DMS 273 (cell line): ENCODE results near the gene EDEM2.
"Not testable (repeated sequence)": the region's sequence is repeated elsewhere in the genome, so short reads cannot be mapped to it uniquely, and the experiment has no call there.

Experiments
- DNase-seq: peaks from one replicate; lab custom pipeline; 2025; ENCODE audit not compliant: unreplicated experiment; lab: John Stamatoyannopoulos, UW

EDEM2 gene

DNA sequence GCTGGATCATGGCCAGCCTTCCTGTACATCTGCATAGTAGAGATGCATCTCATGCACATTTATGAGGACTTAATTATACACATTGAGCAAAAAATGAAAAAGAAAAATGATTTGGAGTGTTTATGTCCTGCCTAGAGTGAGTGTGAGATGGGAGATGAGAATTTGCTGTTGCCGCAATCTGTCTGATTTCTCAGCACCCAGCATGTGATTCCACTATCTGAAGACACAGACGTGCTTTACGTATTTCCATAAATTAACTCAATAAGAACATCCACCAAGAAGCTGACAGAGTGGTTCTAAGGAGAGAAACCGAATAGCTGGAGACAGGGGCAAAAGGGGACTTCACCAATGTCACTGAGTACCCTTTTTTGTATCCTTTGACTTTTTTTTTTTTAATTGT lies 15.2 kb downstream of the EDEM2 start:
- no peak for DNase-seq

DNA sequence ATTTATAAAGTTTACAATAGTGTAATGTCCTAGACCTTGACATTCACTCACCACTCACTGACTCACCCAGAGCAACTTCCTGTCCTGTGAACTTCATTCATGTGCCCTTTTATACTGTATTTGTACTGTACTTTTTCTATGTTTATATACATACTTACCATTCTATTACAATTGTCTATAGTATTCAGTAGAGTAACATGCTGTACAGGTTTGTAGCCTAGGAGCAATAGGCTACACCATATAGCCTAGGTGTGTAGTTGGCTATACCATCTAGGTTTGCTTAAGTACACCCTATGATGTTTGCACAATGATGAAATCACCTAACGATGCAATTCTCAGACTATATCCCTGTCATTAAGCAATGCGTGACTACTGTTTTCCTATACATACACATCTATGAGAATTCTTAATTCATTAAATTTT lies 17.5 kb downstream of the EDEM2 start:
- no peak for DNase-seq

DNA sequence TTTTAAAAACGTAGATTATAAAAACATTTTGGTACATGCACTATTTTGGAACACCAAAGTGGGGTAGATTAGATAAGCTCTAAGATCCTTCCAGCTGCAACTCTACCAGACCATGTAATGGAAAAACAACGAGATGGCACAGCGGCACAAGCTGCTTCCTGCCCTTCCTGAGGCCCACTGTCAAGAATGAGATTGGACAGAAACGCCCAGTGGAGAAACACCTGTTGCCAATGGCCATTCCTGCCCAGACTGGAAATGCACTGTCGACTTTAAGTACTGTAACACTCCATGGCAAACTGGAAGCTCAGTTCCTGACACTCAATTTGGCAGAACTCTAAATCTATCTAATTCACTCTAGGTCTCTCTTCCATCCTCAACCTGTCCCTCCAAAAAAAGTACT lies 21.4 kb downstream of the EDEM2 start:
- no peak for DNase-seq

DNA sequence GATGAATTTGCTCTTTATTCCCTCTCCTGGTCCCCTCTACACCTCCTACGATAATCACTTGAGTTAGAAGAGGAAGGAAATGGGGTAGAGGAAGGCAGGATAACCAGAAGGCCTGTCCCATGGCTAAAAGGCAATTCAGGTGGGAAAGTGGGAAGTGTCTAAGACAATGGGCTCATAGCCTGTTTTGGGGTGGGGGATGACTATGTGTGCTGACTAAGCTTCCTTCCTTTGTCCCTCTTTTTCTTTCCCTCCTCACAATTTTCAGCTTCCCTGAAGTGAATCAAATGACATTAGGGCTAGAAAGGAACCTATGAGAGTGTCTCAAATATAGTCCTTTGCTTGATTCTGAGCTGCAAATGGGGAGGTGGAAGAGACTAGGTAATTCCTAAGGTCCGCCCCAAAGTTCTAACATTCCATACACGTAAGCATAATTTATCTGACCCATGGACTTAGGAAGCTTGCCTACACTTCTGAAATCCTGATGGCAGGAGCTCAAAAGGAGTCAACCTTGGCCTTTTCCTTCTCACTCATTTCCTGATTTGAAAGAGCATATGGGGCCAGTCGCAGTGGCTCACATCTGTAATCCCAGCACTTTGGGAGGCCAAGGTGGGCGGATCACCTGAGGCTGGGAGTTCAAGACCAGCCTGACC lies 24.3 kb downstream of the EDEM2 start:
- DNase-seq = no peak

DNA sequence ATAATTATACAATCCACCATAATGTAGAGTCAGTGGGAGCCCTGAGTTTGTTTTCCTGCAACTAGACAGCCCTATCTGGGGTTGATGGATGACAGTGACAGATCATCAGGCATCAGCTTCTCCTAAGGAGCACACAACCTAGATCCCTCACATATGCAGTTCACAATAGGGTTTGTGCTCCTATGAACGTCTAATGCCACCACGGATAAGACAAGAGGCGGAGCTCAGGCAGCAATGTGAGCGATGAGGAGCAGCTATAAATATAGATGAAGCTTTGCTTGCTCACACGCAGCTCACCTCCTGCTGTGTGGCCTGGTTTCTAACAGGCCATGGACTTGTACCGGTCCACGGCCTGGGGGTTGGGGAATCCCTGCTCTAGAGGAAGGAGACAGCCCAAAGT lies 25.9 kb downstream of the EDEM2 start:
- DNase-seq = no peak

DNA sequence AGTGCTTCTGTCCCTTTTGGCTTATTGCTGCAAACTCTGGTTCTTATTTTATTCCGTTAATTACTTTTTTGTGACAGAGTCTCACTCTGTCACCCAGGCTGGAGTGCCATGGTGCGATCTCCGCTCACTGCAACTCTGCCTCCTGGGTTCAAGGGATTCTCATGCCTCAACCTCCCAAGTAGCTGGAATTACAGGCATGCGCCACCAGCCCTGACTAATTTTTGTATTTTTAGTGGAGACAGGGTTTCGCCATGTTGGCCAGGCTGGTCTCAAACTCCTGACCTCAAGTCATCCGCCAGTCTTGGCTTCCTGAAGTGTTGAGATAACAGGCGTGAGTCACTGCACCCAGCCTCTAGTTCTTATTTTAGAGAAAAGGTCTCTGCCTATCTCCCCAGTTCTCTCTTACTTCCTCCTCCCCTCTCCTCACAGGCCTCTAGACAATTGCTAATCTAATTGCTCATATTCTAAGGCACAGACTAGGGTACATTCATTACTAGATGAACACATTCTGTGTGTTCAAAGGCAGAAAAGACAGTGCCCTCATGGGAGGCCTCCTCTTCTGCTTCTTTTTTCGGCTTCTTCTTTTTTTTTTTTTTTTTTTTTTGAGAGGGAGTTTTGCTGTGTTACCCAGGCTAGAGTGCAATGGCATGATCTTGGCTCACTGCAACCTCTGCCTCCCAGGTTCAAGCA lies 27.0 kb downstream of the EDEM2 start:
- no peak for DNase-seq

DNA sequence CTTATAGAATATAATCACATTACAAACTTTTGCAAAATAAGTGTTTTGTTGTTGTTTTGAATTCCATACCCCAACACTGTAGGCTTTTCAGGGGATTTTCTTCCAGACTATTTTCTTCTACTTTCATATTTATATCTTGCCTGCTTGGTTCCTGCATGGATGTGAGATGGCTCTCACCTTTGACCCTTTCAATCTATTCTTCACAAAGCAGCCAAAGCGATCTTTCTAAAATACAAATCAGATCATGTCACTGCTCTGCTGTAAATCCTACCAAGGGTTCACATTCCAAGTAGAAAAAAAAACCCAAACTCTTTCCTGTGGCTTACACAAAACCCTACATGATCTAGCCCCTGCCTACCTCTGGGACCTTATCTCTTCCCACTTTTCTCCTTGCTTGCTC lies 29.5 kb downstream of the EDEM2 start:
- no peak for DNase-seq

DNA sequence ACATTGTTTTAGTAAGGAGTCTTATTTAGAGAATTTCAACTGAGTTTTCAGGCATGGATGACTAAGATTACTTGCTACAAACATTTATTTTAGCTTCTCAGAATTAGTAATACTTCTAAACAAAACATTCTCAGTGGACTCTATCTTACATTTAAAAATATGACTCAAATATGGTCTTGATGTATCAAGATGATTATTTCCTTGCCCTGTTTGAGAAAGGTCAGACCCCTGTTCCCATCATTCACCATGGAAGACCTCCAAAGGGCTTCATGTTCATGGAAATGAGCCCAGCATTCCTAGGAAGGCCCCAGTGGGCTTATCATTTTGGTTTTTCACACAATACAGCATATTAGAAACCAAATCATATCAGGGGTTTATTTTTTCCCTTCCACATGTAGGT lies 29.9 kb downstream of the EDEM2 start:
- DNase-seq = no peak

DNA sequence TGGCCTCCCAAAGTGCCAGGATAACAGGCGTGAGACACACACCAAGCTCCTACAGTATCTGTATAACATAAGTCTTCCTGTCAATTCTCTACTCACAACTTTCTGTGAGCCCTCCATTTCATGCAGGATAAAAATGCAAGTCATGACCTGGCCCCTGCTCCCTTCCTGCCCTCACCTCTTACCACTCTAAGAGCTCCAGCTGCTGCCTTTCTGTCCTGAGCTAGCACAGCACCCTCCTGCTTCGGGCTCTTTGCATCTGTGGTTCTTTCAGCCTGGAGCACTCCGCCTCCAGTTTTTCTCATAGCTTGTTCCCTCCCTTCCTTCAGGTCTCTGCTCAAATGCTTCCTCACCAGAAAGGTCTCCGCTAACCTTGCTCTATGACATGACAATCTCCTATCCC lies 30.9 kb downstream of the EDEM2 start:
- DNase-seq = peak; percentile 9

DNA sequence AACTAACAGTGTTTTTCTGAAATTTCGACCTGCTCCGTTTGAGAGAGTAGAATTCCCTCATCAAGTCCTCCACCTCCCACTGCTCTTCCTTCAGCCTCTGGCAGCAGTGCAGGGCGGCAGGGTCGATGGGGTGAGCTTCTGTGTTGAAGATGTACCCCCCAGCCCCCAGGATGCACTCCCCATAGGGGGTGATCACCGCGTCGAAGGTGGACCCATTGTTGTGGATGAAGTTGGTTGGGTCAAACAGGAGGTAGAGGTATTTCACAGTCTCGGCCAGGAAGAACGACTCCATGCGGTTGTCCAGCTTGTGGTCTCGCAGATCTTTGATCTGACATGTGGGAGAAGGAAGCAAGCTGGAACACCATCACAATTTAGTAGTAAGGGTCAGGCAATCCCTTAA lies 31.5 kb downstream of the EDEM2 start:
- DNase-seq = no peak

DNA sequence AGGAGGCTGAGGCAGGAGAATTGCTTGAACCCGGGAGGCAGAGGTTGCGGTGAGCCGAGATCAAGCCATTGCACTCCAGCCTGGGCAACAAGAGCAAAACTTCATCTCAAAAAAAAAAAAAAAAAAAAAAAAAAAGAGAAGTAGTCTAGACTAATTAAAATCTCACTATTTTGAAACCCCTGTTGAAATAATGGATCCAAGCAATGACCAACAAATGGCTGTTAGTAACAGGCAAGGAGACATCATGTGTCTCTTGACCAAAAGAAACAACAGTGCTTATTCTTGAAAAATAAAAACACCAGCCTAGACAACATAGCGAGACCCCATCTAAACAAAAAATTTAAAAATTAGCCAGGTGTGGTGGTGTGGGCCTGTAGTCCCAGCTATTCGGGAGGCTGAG lies 34.9 kb downstream of the EDEM2 start:
- not testable (repeated sequence) for DNase-seq

DNA sequence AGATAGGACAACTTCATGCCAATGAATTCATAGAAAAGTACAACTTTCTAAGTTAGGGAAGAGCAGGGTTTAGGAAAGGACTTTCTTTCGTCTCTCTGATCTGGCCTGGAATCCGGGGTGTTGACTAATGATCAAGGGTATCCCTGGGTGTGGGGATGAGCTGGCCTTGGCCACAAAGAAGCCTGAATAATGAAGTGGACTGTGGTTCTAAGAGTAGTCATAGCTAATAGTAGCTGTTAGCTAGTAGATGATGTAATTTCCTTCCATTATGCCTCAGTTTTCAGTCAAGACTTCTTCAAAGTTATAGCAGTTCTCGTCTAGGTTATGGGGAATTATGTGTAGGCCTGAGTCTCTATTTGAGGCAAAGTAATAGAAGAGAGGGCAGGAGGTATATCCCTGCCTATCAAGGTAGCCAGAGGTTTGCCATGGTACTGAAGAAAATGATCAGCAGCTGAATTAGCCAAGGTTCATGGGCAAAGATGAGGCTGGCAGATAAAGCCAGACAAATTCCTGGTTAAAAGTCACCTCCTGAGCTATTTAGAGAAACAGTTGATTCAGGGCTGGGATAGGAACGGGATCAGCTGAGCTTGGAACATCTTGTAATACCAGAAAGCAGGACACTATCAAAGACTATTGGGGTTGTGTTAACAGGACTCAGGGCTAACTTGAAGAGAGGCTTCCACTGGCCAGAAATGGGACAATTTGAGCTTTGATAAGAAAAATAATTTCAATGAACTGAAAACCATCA lies 35.8 kb downstream of the EDEM2 start:
- no peak for DNase-seq

DNA sequence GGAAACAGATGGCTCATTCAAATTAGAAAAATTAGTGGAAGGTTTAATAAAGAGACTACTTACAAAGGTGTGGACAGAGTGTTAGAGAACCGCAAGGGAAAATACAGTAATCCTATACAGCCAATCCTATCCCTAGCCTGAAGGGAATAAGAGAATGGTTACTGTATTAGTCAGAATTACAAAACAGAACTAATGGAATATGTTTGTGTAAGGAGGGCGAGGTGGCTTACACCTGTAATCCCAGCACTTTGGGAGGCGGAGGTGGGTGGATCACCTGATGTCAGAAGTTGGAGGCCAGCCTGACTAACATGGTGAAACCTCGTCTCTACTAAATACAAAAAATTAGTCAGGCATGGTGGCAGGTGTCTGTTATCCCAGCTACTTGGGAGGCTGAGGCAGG lies 38.2 kb downstream of the EDEM2 start:
- no peak for DNase-seq

DNA sequence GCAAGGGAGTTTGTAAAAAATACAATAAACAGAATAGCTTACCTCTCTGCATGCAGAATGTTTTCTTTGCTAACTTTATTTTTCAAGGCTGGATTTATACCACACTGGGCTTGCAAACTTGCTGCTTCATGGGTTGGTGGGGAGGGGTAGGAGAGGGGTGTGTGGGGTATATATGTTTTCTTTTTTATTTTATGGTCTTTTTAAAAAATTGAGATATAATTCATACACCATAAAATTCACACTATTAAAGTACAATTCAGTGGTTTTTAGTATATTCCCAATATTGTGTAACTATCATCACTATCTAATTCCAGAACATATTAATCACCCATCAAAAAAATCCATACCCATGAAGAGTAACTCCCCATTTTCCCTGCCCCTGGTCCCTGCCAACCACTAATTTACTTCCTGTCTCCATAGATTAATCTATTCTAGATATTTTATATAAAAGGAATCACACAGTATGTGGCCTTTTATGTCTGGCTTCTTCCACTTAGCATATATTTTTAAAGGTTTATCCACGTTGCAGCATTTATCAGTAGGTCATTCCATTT lies 40.2 kb downstream of the EDEM2 start:
- no peak for DNase-seq

DNA sequence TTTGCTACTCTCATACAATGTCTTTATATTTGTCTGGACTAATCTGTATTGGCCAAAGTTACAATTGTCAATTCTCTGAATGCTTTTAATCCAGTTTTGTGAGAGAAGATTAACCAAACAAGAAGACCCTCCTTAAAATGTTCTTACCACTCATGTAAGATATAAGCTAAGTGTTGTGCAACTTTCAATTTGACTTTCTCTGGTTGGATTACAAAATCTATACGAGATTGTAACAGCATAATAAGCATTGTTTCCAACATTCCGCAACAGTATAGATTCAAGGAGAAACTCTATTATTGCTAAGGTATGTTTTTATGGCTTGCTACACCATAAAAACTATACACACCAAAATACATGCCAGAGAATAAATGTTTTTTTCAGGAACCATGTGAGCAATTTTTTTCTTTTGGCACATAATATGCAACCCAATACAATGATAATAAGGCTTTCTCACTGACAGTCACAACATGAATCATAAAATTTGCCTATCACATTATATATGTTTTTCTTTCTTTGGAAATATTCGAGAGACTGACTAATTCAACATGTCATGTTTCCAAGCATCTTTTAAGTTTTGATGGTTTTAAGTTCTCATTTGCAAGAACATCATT lies 42.3 kb downstream of the EDEM2 start:
- DNase-seq = no peak

DNA sequence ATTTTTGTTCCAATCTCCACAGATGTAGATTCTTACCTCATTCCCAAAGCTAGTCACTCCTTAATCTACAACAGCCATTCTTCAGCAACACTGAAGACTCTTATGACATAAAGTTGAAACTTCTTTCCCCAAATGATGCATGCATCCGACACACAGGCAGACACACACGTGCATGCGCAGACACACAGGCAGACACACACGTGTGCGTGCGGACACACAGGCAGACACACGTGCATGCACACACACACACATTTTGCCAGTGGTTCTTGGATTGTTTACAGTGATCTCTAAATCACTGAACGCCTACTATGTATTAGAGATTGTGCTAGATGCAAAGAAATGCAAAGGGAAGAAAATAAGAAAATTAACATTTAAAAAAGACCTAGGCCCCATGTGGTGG lies 45.5 kb downstream of the EDEM2 start:
- no peak for DNase-seq

DNA sequence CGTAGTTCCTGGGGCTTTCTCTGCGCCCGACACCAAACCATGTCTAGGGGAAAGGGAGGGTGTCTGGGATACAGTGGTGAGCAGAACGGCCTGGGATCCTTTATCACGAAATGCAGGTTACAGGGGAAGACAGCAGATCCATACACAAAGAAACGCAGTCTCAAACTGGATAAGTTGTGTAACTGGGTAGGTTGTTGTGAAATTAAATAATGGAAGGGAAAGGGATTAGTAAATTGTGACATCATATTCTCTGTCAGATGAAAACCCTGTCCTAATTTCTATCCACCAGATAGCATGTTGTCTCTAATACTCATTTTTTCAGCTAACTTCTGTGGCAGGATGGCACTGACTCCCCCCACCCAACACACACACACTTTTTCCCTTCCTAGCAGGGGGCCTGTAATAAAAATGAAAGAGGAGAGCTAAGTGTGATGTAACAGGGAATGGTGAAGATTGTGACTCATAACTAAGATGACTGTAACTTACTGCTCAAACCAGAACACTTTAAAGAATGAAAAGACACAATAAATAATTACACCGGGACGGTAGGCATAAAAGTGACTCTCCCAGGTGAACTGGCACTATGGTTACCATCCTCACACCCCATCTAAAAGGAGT lies 53.8 kb downstream of the EDEM2 start:
- no peak for DNase-seq

DNA sequence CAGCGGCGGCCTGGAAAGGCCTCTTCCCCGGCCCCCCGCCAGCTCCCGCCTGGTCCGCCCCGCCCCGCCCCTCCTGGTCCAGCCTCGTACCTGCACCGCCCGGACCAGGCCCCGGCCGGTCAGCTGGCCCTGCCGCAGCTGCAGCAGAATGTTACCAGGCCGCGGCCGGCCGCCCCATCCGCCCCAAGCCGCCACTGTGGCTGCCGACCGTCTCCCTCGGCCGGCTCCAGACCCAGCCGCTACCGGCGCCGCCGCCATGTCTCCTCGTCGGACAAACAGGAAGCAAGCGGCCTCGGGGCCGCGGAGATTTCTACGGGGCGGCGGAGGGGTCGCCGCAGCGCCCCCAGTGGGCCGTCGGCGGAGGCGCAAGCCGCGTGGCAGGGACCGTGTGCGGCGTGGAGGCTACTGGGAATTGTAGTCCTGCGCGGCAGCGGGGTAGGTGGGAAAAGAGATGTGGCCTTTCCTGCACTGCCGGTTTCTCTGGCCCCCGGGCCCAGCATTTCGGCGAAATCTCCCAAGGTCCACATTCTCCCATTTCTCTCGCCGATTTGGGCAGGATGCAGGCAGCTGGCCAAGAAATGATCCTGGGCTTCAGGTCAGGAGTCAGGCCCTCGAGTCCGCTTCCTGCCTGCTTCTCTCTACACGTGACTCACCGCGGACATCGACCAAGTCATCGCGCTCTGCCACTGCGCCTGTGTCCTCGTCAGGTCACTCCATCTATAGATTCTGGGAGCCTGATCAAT lies 54.4 kb downstream of the EDEM2 start, which contains the start of gene TRPC4AP:
TSS of gene TRPC4AP (minus strand) at position 284 of the 743 bp plus-strand sequence. CDS start at position 258, 26 bp downstream.
- DNase-seq = peak; percentile 97

DNA sequence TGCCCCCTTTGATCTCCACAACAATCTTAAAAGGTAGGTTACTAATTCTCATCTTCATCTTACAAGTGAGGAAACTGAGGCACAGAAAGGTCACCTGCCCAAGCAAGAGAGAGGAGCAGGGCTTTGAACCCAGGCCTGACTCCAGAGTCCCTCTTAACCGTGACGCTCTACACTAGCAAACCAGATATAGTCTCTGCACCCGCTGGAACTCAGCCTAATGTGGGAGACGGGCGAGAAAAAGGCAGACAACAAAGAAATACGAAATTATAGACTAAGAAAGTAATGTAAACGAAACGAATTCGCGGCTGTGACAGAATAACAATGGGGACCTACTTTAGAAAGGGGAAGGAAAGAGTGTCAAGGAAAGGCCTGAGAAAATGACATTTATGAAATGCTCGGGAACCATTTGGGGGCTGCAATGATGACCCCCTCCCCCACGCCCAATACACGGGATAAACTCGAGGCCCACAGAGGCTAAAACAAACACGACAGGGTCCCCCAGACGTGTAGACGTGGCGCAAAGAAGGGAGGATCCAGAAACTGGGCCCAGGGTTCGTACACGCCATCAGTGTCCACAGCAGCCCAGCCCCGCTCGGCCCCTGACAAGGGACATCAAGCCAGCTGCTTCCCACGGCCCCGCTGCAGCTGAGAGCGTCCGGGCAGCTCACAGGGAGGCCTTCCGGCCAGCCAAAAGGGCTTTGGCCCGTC lies 55.2 kb downstream of the EDEM2 start:
- DNase-seq = peak; percentile 35
